ENCODE data around the gene ECD.

DNA sequence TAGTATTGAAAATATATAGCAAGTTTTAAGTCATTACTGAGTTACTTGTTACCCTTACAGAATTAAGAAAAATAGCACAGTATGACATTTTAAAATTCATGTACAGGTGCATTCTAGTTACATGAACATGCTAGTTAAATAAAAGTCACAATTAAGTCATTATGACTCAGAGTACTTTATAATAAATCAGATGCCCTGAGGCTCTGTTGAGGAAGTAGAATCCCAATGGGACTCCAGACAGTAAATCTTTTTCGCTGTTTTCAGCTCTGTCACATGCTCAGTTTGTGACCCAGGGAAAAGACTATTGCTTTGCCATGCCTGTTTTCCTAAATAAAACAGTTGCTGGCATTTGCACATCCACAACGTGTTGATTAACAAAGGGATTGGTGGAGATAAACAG lies 36.5 kb downstream of the ECD start:
- no peak for TF ChIP-seq POLR2A (IDR thresholded peaks at IDR 0.05)
- TF ChIP-seq, protein P1, sequence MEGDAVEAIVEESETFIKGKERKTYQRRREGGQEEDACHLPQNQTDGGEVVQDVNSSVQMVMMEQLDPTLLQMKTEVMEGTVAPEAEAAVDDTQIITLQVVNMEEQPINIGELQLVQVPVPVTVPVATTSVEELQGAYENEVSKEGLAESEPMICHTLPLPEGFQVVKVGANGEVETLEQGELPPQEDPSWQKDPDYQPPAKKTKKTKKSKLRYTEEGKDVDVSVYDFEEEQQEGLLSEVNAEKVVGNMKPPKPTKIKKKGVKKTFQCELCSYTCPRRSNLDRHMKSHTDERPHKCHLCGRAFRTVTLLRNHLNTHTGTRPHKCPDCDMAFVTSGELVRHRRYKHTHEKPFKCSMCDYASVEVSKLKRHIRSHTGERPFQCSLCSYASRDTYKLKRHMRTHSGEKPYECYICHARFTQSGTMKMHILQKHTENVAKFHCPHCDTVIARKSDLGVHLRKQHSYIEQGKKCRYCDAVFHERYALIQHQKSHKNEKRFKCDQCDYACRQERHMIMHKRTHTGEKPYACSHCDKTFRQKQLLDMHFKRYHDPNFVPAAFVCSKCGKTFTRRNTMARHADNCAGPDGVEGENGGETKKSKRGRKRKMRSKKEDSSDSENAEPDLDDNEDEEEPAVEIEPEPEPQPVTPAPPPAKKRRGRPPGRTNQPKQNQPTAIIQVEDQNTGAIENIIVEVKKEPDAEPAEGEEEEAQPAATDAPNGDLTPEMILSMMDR (IDR thresholded peaks at IDR 0.05 in 4 of 5, conservative IDR thresholded peaks at IDR 0.05 in 1 of 5): no peak
